Neural progenitor cell (in vitro differentiated cells): ENCODE data around the gene ATP6V0C. TPM values are rescaled to one million over a fixed set of nuclear protein-coding genes. Genes with fewer than 3 reads are reported as not detected.

Experiments
- DNase-seq: peaks from one replicate; pipeline ENCODE4 v3.0.0-alpha.2; 2016; ENCODE audit warnings: low spot score
- H2AFZ ChIP-seq: fragments of 200-600 bp; sonication (generic); replicated peaks from 2 replicates; pipeline ENCODE4 v1.6.1; 2016; ENCODE audit warnings: antibody characterized with exemption
- H3F3A ChIP-seq: fragments of 200-600 bp; sonication (generic); 2 replicates; pipeline ENCODE4 v1.6.1; 2016; ENCODE audit warnings: antibody characterized with exemption, low read depth
- H3K27ac ChIP-seq: fragments of 200-600 bp; sonication (generic); 2 replicates; pipeline ENCODE4 v1.5.1; 2016; ENCODE audit warnings: mild to moderate bottlenecking
- H3K27me3 ChIP-seq: fragments of 200-600 bp; sonication (generic); 2 replicates; pipeline ENCODE4 v1.6.1; 2016; ENCODE audit warnings: mild to moderate bottlenecking, moderate library complexity
- H3K36me3 ChIP-seq: fragments of 200-600 bp; sonication (generic); 2 replicates; pipeline ENCODE4 v1.5.1; 2016
- H3K4me1 ChIP-seq: fragments of 200-600 bp; sonication (generic); 2 replicates; pipeline ENCODE4 v1.6.1; 2016; ENCODE audit warnings: mixed run types
- H3K4me2 ChIP-seq: fragments of 200-600 bp; sonication (generic); 2 replicates; pipeline ENCODE4 v1.6.1; 2016
- H3K4me3 ChIP-seq: fragments of 200-600 bp; sonication (generic); 2 replicates; pipeline ENCODE4 v1.5.1; 2016
- H3K79me2 ChIP-seq: fragments of 200-600 bp; sonication (generic); 2 replicates; pipeline ENCODE4 v1.6.1; 2016; ENCODE audit warnings: low read depth
- H3K9ac ChIP-seq: fragments of 200-600 bp; sonication (generic); 2 replicates; pipeline ENCODE4 v1.6.1; 2016
- H3K9me3 ChIP-seq: fragments of 200-600 bp; sonication (generic); 2 replicates; pipeline ENCODE4 v1.5.1; 2016; ENCODE audit warnings: low read depth
- H4K20me1 ChIP-seq: fragments of 200-600 bp; sonication (generic); 2 replicates; pipeline ENCODE4 v1.6.1; 2016; ENCODE audit warnings: low read depth
- H3K27ac Mint-ChIP-seq: 3 replicates; pipeline ENCODE4 v1.8.0; 2021; ENCODE audit warnings: mixed read lengths
- H3K27me3 Mint-ChIP-seq: 2 replicates; pipeline ENCODE4 v1.8.0; 2022; ENCODE audit warnings: low read depth, mild to moderate bottlenecking, inconsistent platforms, moderate library complexity, mixed read lengths; ENCODE audit not compliant: insufficient read depth
- H3K36me3 Mint-ChIP-seq: 3 replicates; pipeline ENCODE4 v1.8.0; 2021; ENCODE audit warnings: mixed read lengths
- H3K4me1 Mint-ChIP-seq: 3 replicates; pipeline ENCODE4 v1.8.0; 2021; ENCODE audit warnings: mixed read lengths
- H3K4me3 Mint-ChIP-seq: 3 replicates; pipeline ENCODE4 v1.8.0; 2021; ENCODE audit warnings: mild to moderate bottlenecking, moderate library complexity, mixed read lengths
- H3K9me3 Mint-ChIP-seq: 3 replicates; pipeline ENCODE4 v1.8.0; 2020; ENCODE audit warnings: mixed read lengths
- CTCF ChIP-seq: fragments of 200-600 bp; sonication (generic); IDR thresholded peaks from 2 replicates; pipeline ENCODE4 v1.5.1; 2017; ENCODE audit warnings: antibody characterized with exemption, mild to moderate bottlenecking
- EZH2 ChIP-seq: fragments of 200-600 bp; sonication (generic); IDR thresholded peaks from 2 replicates; pipeline ENCODE4 v1.6.1; 2017; ENCODE audit warnings: antibody characterized with exemption, mild to moderate bottlenecking, moderate library complexity
- EZH2phosphoT487 ChIP-seq: fragments of 200-600 bp; sonication (generic); IDR thresholded peaks from 2 replicates; pipeline ENCODE4 v1.6.1; 2017; ENCODE audit warnings: antibody characterized with exemption
- total RNA-seq: library from RNA; depleted of rRNA; stranded (reverse); fragments of >200 nt; gene quantifications from 2 replicates; pipeline ENCODE4 v1.2.3, GENCODE V29; 2015; ENCODE audit warnings: low replicate concordance

ATP6V0C gene
- total RNA-seq, 1 donor from 2014 or later, result 11.6 TPM

GRCh38 chr16:2497116-2497630, 16.6 kb upstream of the ATP6V0C start:
- Histone ChIP-seq H4K20me1 (no peaks in the 10 kb centered on the region), H3F3A (peaks cover 4% of the 10 kb centered on the region), H3K79me2 (no peaks in the 10 kb centered on the region), H3K9ac (no peak overlapping the region), H3K4me3 (no peak overlapping the region), H3K27ac (no peak overlapping the region), H3K4me1 (peaks cover 6% of the 10 kb centered on the region), H3K27me3 (no peaks in the 10 kb centered on the region), H3K9me3 (no peaks in the 10 kb centered on the region), H3K4me2 (no peak overlapping the region), H2AFZ (no peak overlapping the region), H3K36me3 (no peaks in the 10 kb centered on the region)
- Mint-ChIP-seq H3K4me1 (peaks cover 3% of the 10 kb centered on the region), H3K9me3 (no peaks in the 10 kb centered on the region), H3K27me3 (peaks cover 3% of the 10 kb centered on the region), H3K4me3 (no peak overlapping the region), H3K27ac (no peak overlapping the region), H3K36me3 (peaks cover 3% of the 10 kb centered on the region)
- no peak for TF ChIP-seq EZH2
- no peak for TF ChIP-seq EZH2phosphoT487
- no peak for DNase-seq

- Histone ChIP-seq H2AFZ (no peak overlapping the region), H3F3A (peaks cover 4% of the 10 kb centered on the region), H3K9ac (no peak overlapping the region), H4K20me1 (no peaks in the 10 kb centered on the region), H3K4me2 (no peak overlapping the region), H3K27me3 (no peaks in the 10 kb centered on the region), H3K9me3 (no peaks in the 10 kb centered on the region), H3K36me3 (no peaks in the 10 kb centered on the region), H3K79me2 (no peaks in the 10 kb centered on the region), H3K27ac (no peak overlapping the region), H3K4me3 (no peak overlapping the region), H3K4me1 (peaks cover 6% of the 10 kb centered on the region)
- H3K36me3 Mint-ChIP-seq, result peaks cover 3% of the 10 kb centered on the region
- H3K9me3 Mint-ChIP-seq, result no peaks in the 10 kb centered on the region
- H3K4me1 Mint-ChIP-seq, result peaks cover 3% of the 10 kb centered on the region
- no peaks in the 10 kb centered on the region for H3K27me3 Mint-ChIP-seq
- DNase-seq, result no peak
- H3K27ac Mint-ChIP-seq, result no peak overlapping the region
- no peak overlapping the region for H3K4me3 Mint-ChIP-seq
- TF ChIP-seq EZH2phosphoT487 (no peak), EZH2 (no peak), CTCF (no peak)
Observed at GRCh38 chr16:2497695-2498484, 15.9 kb upstream of the ATP6V0C start.

- DNase-seq, result no peak
- H3K4me3 ChIP-seq, result no peak overlapping the region
- no peak overlapping the region for H3K4me2 ChIP-seq
- no peak overlapping the region for H2AFZ ChIP-seq
- Mint-ChIP-seq H3K27me3 (peaks cover 2% of the 10 kb centered on the region), H3K4me3 (no peak overlapping the region), H3K4me1 (peaks cover 3% of the 10 kb centered on the region), H3K9me3 (no peaks in the 10 kb centered on the region), H3K27ac (no peak overlapping the region), H3K36me3 (peaks cover 3% of the 10 kb centered on the region)
- H4K20me1 ChIP-seq, result no peaks in the 10 kb centered on the region
- no peaks in the 10 kb centered on the region for H3K9me3 ChIP-seq
- H3K27me3 ChIP-seq, result no peaks in the 10 kb centered on the region
- H3K4me1 ChIP-seq, result peaks cover 6% of the 10 kb centered on the region
- no peak overlapping the region for H3K9ac ChIP-seq
- no peaks in the 10 kb centered on the region for H3K79me2 ChIP-seq
- TF ChIP-seq EZH2phosphoT487, result no peak
- no peak for TF ChIP-seq EZH2
- no peak for TF ChIP-seq CTCF
- peaks cover 4% of the 10 kb centered on the region for H3F3A ChIP-seq
- H3K36me3 ChIP-seq, result no peaks in the 10 kb centered on the region
- no peak overlapping the region for H3K27ac ChIP-seq
Observed at GRCh38 chr16:2498531-2499253, 15.1 kb upstream of the ATP6V0C start.
